Gastrocnemius medialis (tissue), 4 donors: Measurements from ENCODE around the gene SNX10. TPM values are rescaled to one million over a fixed set of nuclear protein-coding genes. Genes with fewer than 3 reads are reported as not detected.

ENCODE experiments used
- ATAC-seq, 2 donors: fragments of 150-250 bp; one replicate each; pipeline ENCODE4 v1.9.1; 2016
- DNase-seq, 2 donors: peaks; one replicate each; pipeline ENCODE4 v3.0.0-alpha.2; 2019
- H3K27ac ChIP-seq, 4 donors: fragments of 200-600 bp; sonication (generic); 1 replicate in 1 of 4; 2 replicates in 3 of 4; pipeline ENCODE4 v1.5.1; 2016 to 2018; ENCODE audit warnings: mild to moderate bottlenecking in 2 of 4, moderate library complexity in 1 of 4
- H3K27me3 ChIP-seq, 3 donors: fragments of 200-600 bp; sonication (generic) in 2 of 3; 1 replicate in 1 of 3; 2 replicates in 2 of 3; pipeline versions ENCODE4 v1.5.1 to v1.6.0; 2016 to 2019; ENCODE audit warnings: mild to moderate bottlenecking in 1 of 3, moderate library complexity in 1 of 3
- H3K36me3 ChIP-seq, 2 donors: fragments of 200-600 bp; sonication (generic) in 1 of 2; one replicate each; pipeline ENCODE4 v1.5.1; 2017 to 2018
- H3K4me1 ChIP-seq, 2 donors: fragments of 200-600 bp; sonication (generic) in 1 of 2; one replicate each; pipeline ENCODE4 v1.5.1; 2016 to 2017; ENCODE audit warnings: mild to moderate bottlenecking in 2 of 2
- H3K4me3 ChIP-seq, 4 donors: fragments of 200-600 bp; sonication (generic) in 3 of 4; 1 replicate in 1 of 4; 2 replicates in 3 of 4; pipeline ENCODE4 v1.5.1; 2016 to 2019; ENCODE audit warnings: mild to moderate bottlenecking in 2 of 4
- H3K9me3 ChIP-seq, 3 donors: fragments of 200-600 bp; sonication (generic) in 2 of 3; 1 replicate in 1 of 3; 2 replicates in 2 of 3; pipeline ENCODE4 v1.5.1; 2016 to 2019
- POLR2A ChIP-seq, 2 donors: fragments of 450-650 bp; IDR thresholded peaks; one replicate each; pipeline ENCODE4 v1.6.1; 2017; ENCODE audit warnings: antibody characterized with exemption in 2 of 2, mild to moderate bottlenecking in 2 of 2, moderate library complexity in 2 of 2
- in situ Hi-C, 4 donors: fragments of 200-750 bp; cut with MboI; loops; one replicate each; pipeline versions ENCODE4 v1.15.0 to v1.8.0; 2017; ENCODE audit warnings: low sequenced_read_pairs in 4 of 4
- intact Hi-C: fragments of 100-400 bp; cut with DNase I; formaldehyde crosslinking; loops from one replicate; pipeline ENCODE4 v1.15.1; 2023; ENCODE audit warnings: low total_unique reads
- total RNA-seq, 4 donors: library from RNA; depleted of rRNA; stranded (reverse); fragments of >200 nt; gene quantifications; one replicate each; pipeline versions ENCODE4 v1.1.0 to v1.2.3, GENCODE V29; 2016
- TF ChIP-seq, protein P1 (sequence below), 5 experiments: fragments of 450-650 bp in 3 of 5; fragments of 200-600 bp in 2 of 5; sonication (generic) in 2 of 5; IDR thresholded peaks in 4 of 5; conservative IDR thresholded peaks in 1 of 5; 1 replicate in 4 of 5; 2 replicates in 1 of 5; pipeline ENCODE4 v1.5.1; 2016 to 2019; ENCODE audit warnings: antibody characterized with exemption in 5 of 5, mild to moderate bottlenecking in 3 of 5, moderate library complexity in 3 of 5

Gene SNX10
- total RNA-seq, 4 donors from 2014 or later, result 1.2 to 1.9 (median 1.3) TPM; not detected in 1

DNA sequence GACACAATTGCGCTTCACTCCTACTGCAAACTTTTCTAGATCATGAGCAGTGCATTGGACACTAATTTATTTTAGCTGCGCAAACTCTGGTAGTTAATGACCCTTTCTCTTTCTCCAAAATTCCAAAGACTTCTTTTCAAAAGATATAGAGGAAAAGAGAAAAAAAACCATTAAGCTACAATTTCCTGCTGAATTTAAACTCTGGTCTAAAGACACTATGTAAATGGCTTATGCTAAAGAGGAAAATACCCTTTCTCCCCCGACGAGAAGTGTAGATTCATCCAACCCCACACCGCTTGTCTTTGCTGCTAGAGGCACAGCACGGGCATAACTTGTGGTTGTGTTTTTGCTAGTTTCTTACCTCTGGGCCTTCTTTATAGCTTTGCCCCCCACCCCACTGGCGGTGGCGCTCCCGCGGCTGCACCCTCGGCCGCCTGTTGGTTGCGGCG is 84.1 kb downstream of the SNX10 start:
- DNase-seq, result no peak
- Histone ChIP-seq H3K27me3 (peaks cover 83 to 90% (median 85%) of the 10 kb centered on the region in 3 donors), H3K4me1 (peaks cover 3 to 6% of the 10 kb centered on the region in 2 donors), H3K27ac (no peak overlapping the region), H3K4me3 (peak overlapping the region in 2 of 4 donors; percentile 3 to 50), H3K9me3 (no peaks in the 10 kb centered on the region), H3K36me3 (no peaks in the 10 kb centered on the region)
- TF ChIP-seq POLR2A (IDR thresholded peaks at IDR 0.05), result no peak
- TF ChIP-seq, protein P1, sequence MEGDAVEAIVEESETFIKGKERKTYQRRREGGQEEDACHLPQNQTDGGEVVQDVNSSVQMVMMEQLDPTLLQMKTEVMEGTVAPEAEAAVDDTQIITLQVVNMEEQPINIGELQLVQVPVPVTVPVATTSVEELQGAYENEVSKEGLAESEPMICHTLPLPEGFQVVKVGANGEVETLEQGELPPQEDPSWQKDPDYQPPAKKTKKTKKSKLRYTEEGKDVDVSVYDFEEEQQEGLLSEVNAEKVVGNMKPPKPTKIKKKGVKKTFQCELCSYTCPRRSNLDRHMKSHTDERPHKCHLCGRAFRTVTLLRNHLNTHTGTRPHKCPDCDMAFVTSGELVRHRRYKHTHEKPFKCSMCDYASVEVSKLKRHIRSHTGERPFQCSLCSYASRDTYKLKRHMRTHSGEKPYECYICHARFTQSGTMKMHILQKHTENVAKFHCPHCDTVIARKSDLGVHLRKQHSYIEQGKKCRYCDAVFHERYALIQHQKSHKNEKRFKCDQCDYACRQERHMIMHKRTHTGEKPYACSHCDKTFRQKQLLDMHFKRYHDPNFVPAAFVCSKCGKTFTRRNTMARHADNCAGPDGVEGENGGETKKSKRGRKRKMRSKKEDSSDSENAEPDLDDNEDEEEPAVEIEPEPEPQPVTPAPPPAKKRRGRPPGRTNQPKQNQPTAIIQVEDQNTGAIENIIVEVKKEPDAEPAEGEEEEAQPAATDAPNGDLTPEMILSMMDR (IDR thresholded peaks at IDR 0.05 in 4 of 5, conservative IDR thresholded peaks at IDR 0.05 in 1 of 5), result no peak
- ATAC-seq, result no peak
- in situ Hi-C loops (loop anchor here in 3 of 4 donors (10.0 kb wide), 2 partner anchors 479 to 779 kb away; partner anchors contain the start of genes HOXA3 (in 1 of the 3) and HOXA7 (in 1 of the 3)), intact Hi-C loops (loop anchor here (2.0 kb wide), 1 partner anchor 125 kb away; no protein-coding TSS in a partner anchor)

DNA sequence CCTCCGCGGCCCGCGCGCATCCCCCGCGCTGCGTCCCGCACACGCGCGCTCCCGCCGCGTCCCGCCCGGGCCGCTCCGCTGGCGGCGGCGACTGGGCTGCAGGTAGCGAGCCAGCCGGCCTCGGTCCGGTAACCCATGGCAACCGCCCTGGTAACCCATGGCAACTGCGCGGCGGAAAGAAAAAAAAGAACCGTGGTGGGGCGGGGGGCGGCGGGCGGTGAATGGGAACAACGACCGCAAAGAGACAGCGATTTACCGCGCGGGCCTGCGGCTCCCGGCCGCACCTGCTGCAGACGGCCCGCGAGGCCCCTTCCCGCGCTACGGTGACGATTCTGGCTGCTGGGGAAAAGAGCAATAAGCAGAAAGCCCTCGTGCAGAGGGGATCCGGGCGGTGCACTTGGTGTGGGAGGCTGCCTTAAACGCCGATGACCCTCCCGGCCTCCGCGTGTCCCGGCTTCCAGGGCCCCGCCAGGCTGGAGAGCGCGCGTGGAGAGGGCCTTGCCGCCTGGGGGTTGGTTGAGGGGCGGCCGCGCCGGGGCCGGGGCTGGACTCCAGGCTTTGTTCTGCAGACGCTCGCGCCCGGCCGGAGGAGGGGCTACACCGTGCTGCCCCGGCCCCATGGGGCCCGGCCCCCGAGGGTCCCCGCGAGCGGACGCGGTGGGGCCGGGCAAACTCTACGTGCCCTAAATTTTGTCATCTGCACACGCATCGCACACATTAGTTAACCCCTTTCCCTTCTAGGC is 84.7 kb downstream of the SNX10 start:
- Histone ChIP-seq H3K9me3 (no peaks in the 10 kb centered on the region), H3K27me3 (peaks cover 81 to 84% (median 81%) of the 10 kb centered on the region in 3 donors), H3K36me3 (no peaks in the 10 kb centered on the region), H3K27ac (no peak overlapping the region), H3K4me1 (peaks cover 3 to 6% of the 10 kb centered on the region in 2 donors), H3K4me3 (peak overlapping the region; percentile 31 to 50 (median 42))
- DNase-seq (no peak), ATAC-seq (peak in 1 of 2 donors; percentile 36)
- TF ChIP-seq, protein P1 (IDR thresholded peaks at IDR 0.05 in 4 of 5, conservative IDR thresholded peaks at IDR 0.05 in 1 of 5), result no peak
- no peak for TF ChIP-seq POLR2A (IDR thresholded peaks at IDR 0.05)
- in situ Hi-C loops (loop anchor here in 3 of 4 donors (10.0 kb wide), 2 partner anchors 478 to 778 kb away; partner anchors contain the start of genes HOXA3 (in 1 of the 3) and HOXA7 (in 1 of the 3)), intact Hi-C loops (loop anchor here (2.0 kb wide), 1 partner anchor 124 kb away; no protein-coding TSS in a partner anchor)

DNA sequence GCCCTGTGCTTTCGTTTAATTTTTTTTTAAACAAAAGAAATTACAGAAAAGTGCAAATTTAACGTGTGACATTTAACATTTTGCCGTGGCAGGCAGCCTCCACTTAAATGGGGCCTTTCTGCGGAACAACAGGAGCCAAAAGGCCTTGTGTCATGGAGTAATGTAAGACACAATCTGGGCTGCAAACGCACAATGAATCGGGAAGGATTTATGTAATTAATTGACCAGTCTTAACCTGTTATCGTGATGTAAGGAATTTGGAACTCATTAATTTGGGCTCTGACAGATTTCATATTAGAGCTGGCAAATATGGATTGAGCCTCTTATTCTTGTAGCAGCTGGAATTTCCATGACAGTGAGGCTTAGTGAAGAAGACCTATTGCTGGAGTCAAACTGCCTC is 86.4 kb downstream of the SNX10 start:
- no peaks in the 10 kb centered on the region for H3K9me3 ChIP-seq
- no peak overlapping the region for H3K4me3 ChIP-seq
- no peak overlapping the region for H3K27ac ChIP-seq
- DNase-seq (no peak), ATAC-seq (no peak)
- peaks cover 65 to 68% (median 65%) of the 10 kb centered on the region in 3 donors for H3K27me3 ChIP-seq
- H3K4me1 ChIP-seq, result peaks cover 3 to 6% of the 10 kb centered on the region in 2 donors
- intact Hi-C loops, result no loop called here
- in situ Hi-C loops, result loop anchor here in 3 of 4 donors (10.0 kb wide), 2 partner anchors 477 to 777 kb away; partner anchors contain the start of genes HOXA3 (in 1 of the 3) and HOXA7 (in 1 of the 3)
- no peak for TF ChIP-seq POLR2A (IDR thresholded peaks at IDR 0.05)
- TF ChIP-seq, protein P1 (IDR thresholded peaks at IDR 0.05 in 4 of 5, conservative IDR thresholded peaks at IDR 0.05 in 1 of 5), result no peak
- no peaks in the 10 kb centered on the region for H3K36me3 ChIP-seq

DNA sequence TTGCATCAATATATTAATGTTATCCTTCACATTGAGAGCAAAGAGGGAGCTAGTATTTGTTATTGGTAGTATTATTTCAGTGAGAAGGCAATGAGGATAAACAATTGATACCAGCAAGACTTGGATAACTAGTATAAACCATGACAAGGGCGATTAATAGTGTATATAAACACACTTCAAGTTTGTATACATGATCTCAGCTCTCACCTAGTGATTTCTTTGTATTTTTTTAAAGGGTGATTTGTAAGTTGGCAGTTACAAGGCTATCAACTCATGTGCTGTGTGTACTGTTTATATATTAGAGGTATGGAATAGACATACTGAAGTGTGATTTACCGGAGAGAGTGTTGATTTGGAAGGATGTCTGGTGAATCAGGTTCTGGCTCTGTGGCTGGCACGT is 88.0 kb downstream of the SNX10 start:
- Histone ChIP-seq H3K27me3 (peaks cover 48 to 55% (median 50%) of the 10 kb centered on the region in 3 donors), H3K4me3 (no peak overlapping the region), H3K9me3 (no peaks in the 10 kb centered on the region), H3K27ac (no peak overlapping the region), H3K4me1 (peaks cover 3 to 6% of the 10 kb centered on the region in 2 donors), H3K36me3 (no peaks in the 10 kb centered on the region)
- no peak for TF ChIP-seq POLR2A (IDR thresholded peaks at IDR 0.05)
- TF ChIP-seq, protein P1 (IDR thresholded peaks at IDR 0.05 in 4 of 5, conservative IDR thresholded peaks at IDR 0.05 in 1 of 5), result no peak
- no peak for ATAC-seq
- in situ Hi-C loops (loop anchor here in 3 of 4 donors (10.0 kb wide), 2 partner anchors 475 to 775 kb away; partner anchors contain the start of genes HOXA3 (in 1 of the 3) and HOXA7 (in 1 of the 3)), intact Hi-C loops (no loop called here)
- no peak for DNase-seq
